Lower leg skin (tissue), 4 donors: ENCODE results near the gene HOXC12. TPM values are rescaled to one million over a fixed set of nuclear protein-coding genes. Genes with fewer than 3 reads are reported as not detected.

ENCODE experiments used
- DNase-seq, 2 donors: peaks; one replicate each; pipeline ENCODE4 v3.0.0-alpha.2; 2019; ENCODE audit warnings: low spot score in 2 of 2
- H3K4me3 ChIP-seq: fragments of 200-600 bp; sonication (generic); 2 replicates; pipeline ENCODE4 v1.5.1; 2017; ENCODE audit warnings: mild to moderate bottlenecking, low read depth; ENCODE audit not compliant: poor library complexity, severe bottlenecking
- CTCF ChIP-seq, 3 donors: fragments of 450-650 bp; IDR thresholded peaks; one replicate each; pipeline ENCODE4 v1.5.1; 2016; ENCODE audit warnings: antibody characterized with exemption in 3 of 3, mild to moderate bottlenecking in 3 of 3, moderate library complexity in 2 of 3
- POLR2A ChIP-seq, 2 donors: fragments of 450-650 bp; IDR thresholded peaks; one replicate each; pipeline ENCODE4 v1.6.1; 2016 to 2017; ENCODE audit warnings: antibody characterized with exemption in 2 of 2, mild to moderate bottlenecking in 1 of 2, moderate library complexity in 1 of 2
- WGBS, 2 donors: methylation state at CpG; one replicate each; pipeline ENCODE4 v1.1.5; 2018; 5-methylcytosine and 5-hydroxymethylcytosine counted together
- intact Hi-C: fragments of 100-400 bp; cut with DNase I; formaldehyde crosslinking; loops from one replicate; pipeline ENCODE4 v1.15.0; 2023; ENCODE audit warnings: low total_unique reads
- total RNA-seq, 4 donors: library from RNA; depleted of rRNA; stranded (reverse); fragments of >200 nt; gene quantifications; one replicate each; pipeline ENCODE4 v1.1.0, GENCODE V29; 2016

Gene HOXC12
- total RNA-seq, 4 donors from 2014 or later, result 4.4 to 13.6 (median 6.5) TPM

- intact Hi-C loops, result no loop called here
- WGBS, 2 donors, result 48 to 61% methylated on average over 4 of the region's 4 CpGs
- peak in 1 of 2 donors; percentile 34 for DNase-seq
- TF ChIP-seq POLR2A (IDR thresholded peaks at IDR 0.05) (no peak), CTCF (IDR thresholded peaks at IDR 0.05) (no peak)
- no peak overlapping the region for H3K4me3 ChIP-seq
Measured at GRCh38 chr12:53944209-53944608, 10.5 kb upstream of the HOXC12 start.

- no peak for TF ChIP-seq CTCF (IDR thresholded peaks at IDR 0.05)
- no peak for TF ChIP-seq POLR2A (IDR thresholded peaks at IDR 0.05)
- peak in 1 of 2 donors; percentile 82 for DNase-seq
- intact Hi-C loops, result no loop called here
- no peak overlapping the region for H3K4me3 ChIP-seq
- WGBS, 2 donors, result 53 to 57% methylated on average over 49 to 51 of the region's 51 CpGs
Measured at GRCh38 chr12:53944907-53945847, 9.5 kb upstream of the HOXC12 start.

- no peak overlapping the region for H3K4me3 ChIP-seq
- no peak for DNase-seq
- intact Hi-C loops, result no loop called here
- TF ChIP-seq CTCF (IDR thresholded peaks at IDR 0.05) (no peak), POLR2A (IDR thresholded peaks at IDR 0.05) (no peak)
Measured at GRCh38 chr12:53947743-53948142, 7.0 kb upstream of the HOXC12 start.

GRCh38 chr12:53948650-53949593 lies 5.8 kb upstream of the HOXC12 start:
- TF ChIP-seq CTCF (IDR thresholded peaks at IDR 0.05) (no peak), POLR2A (IDR thresholded peaks at IDR 0.05) (no peak)
- intact Hi-C loops, result no loop called here
- no peak overlapping the region for H3K4me3 ChIP-seq
- WGBS, 2 donors, result 68 to 76% methylated on average over 9 of the region's 9 CpGs
- DNase-seq, result peak in 1 of 2 donors; percentile 73

GRCh38 chr12:53949631-53950436 lies 4.9 kb upstream of the HOXC12 start:
- no peak for TF ChIP-seq CTCF (IDR thresholded peaks at IDR 0.05)
- TF ChIP-seq POLR2A (IDR thresholded peaks at IDR 0.05), result no peak
- DNase-seq, result peak in 1 of 2 donors; percentile 85
- H3K4me3 ChIP-seq, result no peak overlapping the region
- intact Hi-C loops, result loop anchor here (5.0 kb wide), 1 partner anchor 158 kb away; no protein-coding TSS in a partner anchor
- WGBS, 2 donors, result 27 to 32% methylated on average over 31 to 34 of the region's 34 CpGs
